Measurements from ENCODE around the gene SCMH1.
"Not testable (repeated sequence)": the region's sequence is repeated elsewhere in the genome, so short reads cannot be mapped to it uniquely, and the experiment has no call there.

The SCMH1 gene

GRCh38 chr1:41236781-41237180, 5.3 kb downstream of the SCMH1 start:
- Histone ChIP-seq H3K4me1 (ENCODE audit: control insufficient read depth, insufficient read depth, low read length, unreplicated experiment) (peaks cover 20% of the 10 kb centered on the region), H2AFZ (ENCODE audit: low read length, unreplicated experiment) (no peak overlapping the region), H3K27ac (ENCODE audit: low read depth, low read length) (no peak overlapping the region), H3K27me3 (ENCODE audit: insufficient read depth, low read length) (no peaks in the 10 kb centered on the region), H3K36me3 (ENCODE audit: insufficient read depth, low read length) (no peaks in the 10 kb centered on the region), H3K4me3 (ENCODE audit: low read depth, low read length) (no peak overlapping the region), H3K79me2 (ENCODE audit: control insufficient read depth, insufficient read depth, low read length, unreplicated experiment) (peaks cover 62% of the 10 kb centered on the region)

DNA sequence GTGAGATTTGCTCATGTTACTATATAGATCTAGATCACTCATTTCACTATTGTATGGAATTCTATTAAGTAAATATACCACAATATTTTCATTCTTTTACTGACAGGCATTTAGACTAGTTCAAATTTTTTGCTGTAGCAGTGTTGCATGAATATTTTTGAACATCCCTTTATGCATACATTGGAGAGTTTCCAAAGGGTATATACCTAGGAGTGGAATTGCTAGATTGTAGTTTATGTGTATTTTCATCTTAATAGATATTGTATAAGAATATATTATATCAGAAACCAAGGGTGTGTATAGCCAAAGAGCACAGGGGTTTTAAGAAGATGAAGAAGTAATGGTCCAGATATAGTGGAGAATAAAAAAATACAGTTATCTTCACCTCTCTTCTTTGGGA, 6.2 kb downstream of the SCMH1 start:
- no peak overlapping the region for H3K27ac ChIP-seq (ENCODE audit: low read depth, low read length)
- H3K36me3 ChIP-seq (ENCODE audit: insufficient read depth, low read length), result no peaks in the 10 kb centered on the region
- peaks cover 20% of the 10 kb centered on the region for H3K4me1 ChIP-seq (ENCODE audit: control insufficient read depth, insufficient read depth, low read length, unreplicated experiment)
- no peaks in the 10 kb centered on the region for H3K27me3 ChIP-seq (ENCODE audit: insufficient read depth, low read length)
- H3K4me3 ChIP-seq (ENCODE audit: low read depth, low read length), result no peak overlapping the region
- H3K79me2 ChIP-seq (ENCODE audit: control insufficient read depth, insufficient read depth, low read length, unreplicated experiment), result peaks cover 67% of the 10 kb centered on the region
- H2AFZ ChIP-seq (ENCODE audit: low read length, unreplicated experiment), result no peak overlapping the region

GRCh38 chr1:41233708-41234107, 8.4 kb downstream of the SCMH1 start:
- no peak overlapping the region for H2AFZ ChIP-seq (ENCODE audit: low read length, unreplicated experiment)
- H3K27me3 ChIP-seq (ENCODE audit: insufficient read depth, low read length), result no peaks in the 10 kb centered on the region
- no peaks in the 10 kb centered on the region for H3K36me3 ChIP-seq (ENCODE audit: insufficient read depth, low read length)
- H3K27ac ChIP-seq (ENCODE audit: low read depth, low read length), result no peak overlapping the region
- peaks cover 56% of the 10 kb centered on the region for H3K79me2 ChIP-seq (ENCODE audit: control insufficient read depth, insufficient read depth, low read length, unreplicated experiment)
- H3K4me3 ChIP-seq (ENCODE audit: low read depth, low read length), result no peak overlapping the region
- peaks cover 9% of the 10 kb centered on the region for H3K4me1 ChIP-seq (ENCODE audit: control insufficient read depth, insufficient read depth, low read length, unreplicated experiment)

DNA sequence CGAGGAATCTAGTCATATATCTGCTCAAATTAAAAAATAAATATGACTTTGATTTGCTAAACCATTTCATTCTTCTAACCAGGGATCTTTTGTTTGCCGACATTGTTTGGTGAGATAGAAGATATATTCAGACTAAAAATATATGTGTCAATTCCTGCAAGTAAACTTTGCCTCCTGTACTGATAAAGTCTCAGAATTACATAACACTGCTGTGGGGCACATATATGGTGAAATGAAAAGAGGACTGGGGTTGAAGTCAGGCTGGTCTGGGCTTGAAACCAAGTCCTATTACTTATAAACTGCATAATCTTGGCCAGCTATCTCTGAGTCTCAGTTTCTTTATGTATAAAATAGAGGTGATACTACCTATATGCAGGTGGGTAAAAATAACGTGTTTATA, 9.8 kb downstream of the SCMH1 start:
- H3K4me1 ChIP-seq (ENCODE audit: control insufficient read depth, insufficient read depth, low read length, unreplicated experiment), result no peaks in the 10 kb centered on the region
- no peaks in the 10 kb centered on the region for H3K36me3 ChIP-seq (ENCODE audit: insufficient read depth, low read length)
- no peak overlapping the region for H3K27ac ChIP-seq (ENCODE audit: low read depth, low read length)
- H3K79me2 ChIP-seq (ENCODE audit: control insufficient read depth, insufficient read depth, low read length, unreplicated experiment), result peaks cover 42% of the 10 kb centered on the region
- H2AFZ ChIP-seq (ENCODE audit: low read length, unreplicated experiment), result no peak overlapping the region
- H3K4me3 ChIP-seq (ENCODE audit: low read depth, low read length), result no peak overlapping the region
- no peaks in the 10 kb centered on the region for H3K27me3 ChIP-seq (ENCODE audit: insufficient read depth, low read length)

GRCh38 chr1:41230656-41231055, 11.4 kb downstream of the SCMH1 start:
- peaks cover 33% of the 10 kb centered on the region for H3K79me2 ChIP-seq (ENCODE audit: control insufficient read depth, insufficient read depth, low read length, unreplicated experiment)
- H2AFZ ChIP-seq (ENCODE audit: low read length, unreplicated experiment), result no peak overlapping the region
- no peaks in the 10 kb centered on the region for H3K27me3 ChIP-seq (ENCODE audit: insufficient read depth, low read length)
- no peaks in the 10 kb centered on the region for H3K36me3 ChIP-seq (ENCODE audit: insufficient read depth, low read length)
- H3K4me3 ChIP-seq (ENCODE audit: low read depth, low read length), result no peak overlapping the region
- no peaks in the 10 kb centered on the region for H3K4me1 ChIP-seq (ENCODE audit: control insufficient read depth, insufficient read depth, low read length, unreplicated experiment)
- no peak overlapping the region for H3K27ac ChIP-seq (ENCODE audit: low read depth, low read length)

- not testable (repeated sequence) for H3K27me3 ChIP-seq (ENCODE audit: insufficient read depth, low read length); H3K4me1 ChIP-seq (ENCODE audit: control insufficient read depth, insufficient read depth, low read length, unreplicated experiment); H2AFZ ChIP-seq (ENCODE audit: low read length, unreplicated experiment); H3K4me3 ChIP-seq (ENCODE audit: low read depth, low read length); H3K36me3 ChIP-seq (ENCODE audit: insufficient read depth, low read length); H3K27ac ChIP-seq (ENCODE audit: low read depth, low read length)
- H3K79me2 ChIP-seq (ENCODE audit: control insufficient read depth, insufficient read depth, low read length, unreplicated experiment), result peaks cover 45% of the 10 kb centered on the region
Measured at GRCh38 chr1:41229219-41229618, 12.9 kb downstream of the SCMH1 start.

DNA sequence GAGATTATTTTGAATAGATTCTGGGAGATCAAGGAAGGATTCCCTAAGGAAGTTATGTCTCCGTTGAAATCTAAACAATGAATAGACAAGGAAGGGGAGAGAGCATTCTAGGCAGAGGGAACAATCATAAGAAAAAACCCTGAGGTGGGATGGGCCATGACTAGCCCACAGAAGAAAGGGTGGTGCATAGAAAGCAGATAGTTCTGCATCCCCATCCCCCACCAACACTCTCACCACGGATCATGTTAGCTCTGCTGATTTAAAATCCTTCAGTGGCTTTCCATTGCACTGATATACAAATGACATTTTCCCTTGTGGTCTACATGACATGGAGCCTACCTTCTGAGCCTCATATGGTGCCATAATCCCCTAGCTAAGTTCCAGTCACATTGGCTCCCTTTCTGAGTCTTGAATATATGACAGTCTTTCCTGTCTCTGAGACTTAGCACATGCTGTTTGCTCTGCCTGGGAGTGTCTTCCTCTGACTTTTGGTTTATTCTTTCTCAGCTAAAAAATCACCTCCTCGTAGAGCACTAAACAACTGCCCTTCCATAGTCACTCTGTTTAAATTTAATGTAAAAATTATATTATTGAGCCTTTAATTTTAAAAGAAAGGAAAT, 15.2 kb downstream of the SCMH1 start:
- Histone ChIP-seq H3K4me3 (ENCODE audit: low read depth, low read length) (no peak overlapping the region), H3K27ac (ENCODE audit: low read depth, low read length) (no peak overlapping the region), H3K36me3 (ENCODE audit: insufficient read depth, low read length) (no peaks in the 10 kb centered on the region), H3K4me1 (ENCODE audit: control insufficient read depth, insufficient read depth, low read length, unreplicated experiment) (no peaks in the 10 kb centered on the region), H2AFZ (ENCODE audit: low read length, unreplicated experiment) (no peak overlapping the region), H3K27me3 (ENCODE audit: insufficient read depth, low read length) (no peaks in the 10 kb centered on the region), H3K79me2 (ENCODE audit: control insufficient read depth, insufficient read depth, low read length, unreplicated experiment) (peaks cover 43% of the 10 kb centered on the region)

- no peak overlapping the region for H3K4me3 ChIP-seq (ENCODE audit: low read depth, low read length)
- no peaks in the 10 kb centered on the region for H3K4me1 ChIP-seq (ENCODE audit: control insufficient read depth, insufficient read depth, low read length, unreplicated experiment)
- H2AFZ ChIP-seq (ENCODE audit: low read length, unreplicated experiment), result no peak overlapping the region
- H3K36me3 ChIP-seq (ENCODE audit: insufficient read depth, low read length), result peaks cover 6% of the 10 kb centered on the region
- peaks cover 37% of the 10 kb centered on the region for H3K79me2 ChIP-seq (ENCODE audit: control insufficient read depth, insufficient read depth, low read length, unreplicated experiment)
- no peaks in the 10 kb centered on the region for H3K27me3 ChIP-seq (ENCODE audit: insufficient read depth, low read length)
- H3K27ac ChIP-seq (ENCODE audit: low read depth, low read length), result no peak overlapping the region
Measured at GRCh38 chr1:41225495-41225894, 16.6 kb downstream of the SCMH1 start.

DNA sequence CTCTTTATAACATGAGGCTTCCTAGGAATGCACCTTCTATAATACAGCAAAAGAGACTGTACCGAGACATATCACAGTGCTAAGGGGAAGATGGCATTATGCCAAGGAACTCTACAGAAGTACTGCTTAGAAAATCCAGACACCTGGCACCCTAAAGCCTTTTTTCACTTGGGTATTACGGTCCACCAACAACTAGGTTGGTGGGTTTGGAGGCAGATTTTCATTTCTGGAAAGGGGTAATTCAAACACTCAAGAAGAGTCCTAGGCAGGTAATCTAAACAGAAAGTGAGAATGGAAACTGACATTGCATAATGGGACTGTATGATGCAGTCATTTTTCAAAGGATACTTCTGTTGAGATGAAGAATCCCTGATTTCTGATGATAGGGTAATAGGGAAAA, 19.6 kb downstream of the SCMH1 start:
- no peaks in the 10 kb centered on the region for H3K4me1 ChIP-seq (ENCODE audit: control insufficient read depth, insufficient read depth, low read length, unreplicated experiment)
- H3K27ac ChIP-seq (ENCODE audit: low read depth, low read length), result no peak overlapping the region
- no peaks in the 10 kb centered on the region for H3K27me3 ChIP-seq (ENCODE audit: insufficient read depth, low read length)
- H3K4me3 ChIP-seq (ENCODE audit: low read depth, low read length), result peak overlapping the region; percentile 9; the same call in 1 of the 2 replicates
- peaks cover 28% of the 10 kb centered on the region for H3K36me3 ChIP-seq (ENCODE audit: insufficient read depth, low read length)
- H3K79me2 ChIP-seq (ENCODE audit: control insufficient read depth, insufficient read depth, low read length, unreplicated experiment), result peaks cover 33% of the 10 kb centered on the region
- H2AFZ ChIP-seq (ENCODE audit: low read length, unreplicated experiment), result no peak overlapping the region

- Histone ChIP-seq H3K4me3 (ENCODE audit: low read depth, low read length) (no peak overlapping the region), H3K4me1 (ENCODE audit: control insufficient read depth, insufficient read depth, low read length, unreplicated experiment) (no peaks in the 10 kb centered on the region), H3K79me2 (ENCODE audit: control insufficient read depth, insufficient read depth, low read length, unreplicated experiment) (peaks cover 33% of the 10 kb centered on the region), H2AFZ (ENCODE audit: low read length, unreplicated experiment) (no peak overlapping the region), H3K27me3 (ENCODE audit: insufficient read depth, low read length) (no peaks in the 10 kb centered on the region), H3K36me3 (ENCODE audit: insufficient read depth, low read length) (peaks cover 28% of the 10 kb centered on the region), H3K27ac (ENCODE audit: low read depth, low read length) (no peak overlapping the region)
Measured at GRCh38 chr1:41221995-41222394, 20.1 kb downstream of the SCMH1 start.

DNA sequence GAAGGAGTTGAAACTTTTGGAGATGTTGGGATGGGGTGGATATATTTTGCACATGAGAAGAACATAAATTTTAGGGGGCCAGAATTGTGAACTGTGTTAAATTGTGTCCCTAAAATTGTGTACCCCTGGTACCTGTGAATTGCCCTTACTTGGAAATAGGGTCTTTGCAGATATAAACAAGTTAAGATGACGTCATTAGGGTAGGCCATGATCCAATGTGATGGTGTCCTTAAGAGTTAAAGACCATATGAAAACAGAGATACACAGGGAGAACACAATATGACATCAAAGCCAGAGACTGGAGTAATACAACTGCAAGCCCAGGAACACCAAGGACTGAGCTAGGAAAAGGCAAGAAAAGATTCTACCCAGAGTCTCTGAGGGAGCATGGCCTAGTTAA, 24.0 kb downstream of the SCMH1 start:
- H3K4me3 ChIP-seq (ENCODE audit: low read depth, low read length), result no peak overlapping the region
- H3K36me3 ChIP-seq (ENCODE audit: insufficient read depth, low read length), result peaks cover 28% of the 10 kb centered on the region

More for the DNA sequence above, 24.0 kb downstream of the SCMH1 start:
- Histone ChIP-seq H3K79me2 (ENCODE audit: control insufficient read depth, insufficient read depth, low read length, unreplicated experiment) (peaks cover 14% of the 10 kb centered on the region), H3K27ac (ENCODE audit: low read depth, low read length) (no peak overlapping the region), H3K27me3 (ENCODE audit: insufficient read depth, low read length) (no peaks in the 10 kb centered on the region), H3K4me1 (ENCODE audit: control insufficient read depth, insufficient read depth, low read length, unreplicated experiment) (no peaks in the 10 kb centered on the region), H2AFZ (ENCODE audit: low read length, unreplicated experiment) (no peak overlapping the region)

Measured in ACC112 (cell line).